Keratinocyte (primary cell): Measurements from ENCODE around the gene FTH1. TPM values are rescaled to one million over a fixed set of nuclear protein-coding genes. Genes with fewer than 3 reads are reported as not detected.

ENCODE experiments used
- DNase-seq: peaks from one replicate; pipeline ENCODE4 v3.0.0-alpha.2; 2011; ENCODE audit warnings: low read depth, missing footprints, low spot score
- FAIRE-seq: peaks from 2 replicates; lab custom pipeline; 2011; peaks lifted over from hg19 to GRCh38; lab: Jason Lieb, UNC
- H2AFZ ChIP-seq: 2 replicates; pipeline ENCODE4 v1.6.0; 2012; ENCODE audit warnings: low read length, control low read depth, inconsistent platforms; ENCODE audit not compliant: control insufficient read depth
- H3K27ac ChIP-seq: 2 replicates; pipeline ENCODE4 v1.5.1; 2011; ENCODE audit warnings: low read length; ENCODE audit not compliant: control insufficient read depth, insufficient read depth
- H3K27me3 ChIP-seq: 3 replicates; pipeline ENCODE4 v1.6.0; 2011; ENCODE audit warnings: low read length; ENCODE audit not compliant: control insufficient read depth, insufficient read depth; ENCODE audit errors: extremely low read depth
- H3K36me3 ChIP-seq, 2 experiments: 2 replicates in 1 of 2; 3 replicates in 1 of 2; pipeline ENCODE4 v1.5.1; 2011; ENCODE audit warnings: low read length in 2 of 2, mild to moderate bottlenecking in 1 of 2; ENCODE audit not compliant: control insufficient read depth in 2 of 2, insufficient read depth in 2 of 2; ENCODE audit errors: extremely low read depth in 1 of 2
- H3K4me1 ChIP-seq: 3 replicates; pipeline ENCODE4 v1.5.1; 2011; ENCODE audit warnings: low read length; ENCODE audit not compliant: control insufficient read depth, insufficient read depth; ENCODE audit errors: extremely low read depth
- H3K4me2 ChIP-seq: 3 replicates; pipeline ENCODE4 v1.6.0; 2011; ENCODE audit warnings: low read depth, low read length; ENCODE audit not compliant: control insufficient read depth, insufficient read depth; ENCODE audit errors: extremely low read depth
- H3K4me3 ChIP-seq, 3 experiments: fragments of 200-600 bp in 1 of 3; sonication (generic) in 1 of 3; 2 replicates in 2 of 3; 3 replicates in 1 of 3; pipeline ENCODE4 v1.5.1; 2011 to 2016; ENCODE audit warnings: low read length in 3 of 3, mild to moderate bottlenecking in 3 of 3, control low read depth in 2 of 3, inconsistent platforms in 1 of 3, low read depth in 1 of 3, mixed read lengths in 1 of 3, mixed run types in 1 of 3, moderate library complexity in 1 of 3; ENCODE audit not compliant: control insufficient read depth in 2 of 3, insufficient read depth in 2 of 3; ENCODE audit errors: extremely low read depth in 1 of 3
- H3K79me2 ChIP-seq: 2 replicates; pipeline ENCODE4 v1.6.0; 2012; ENCODE audit warnings: low read length; ENCODE audit not compliant: control insufficient read depth, insufficient read depth
- H3K9ac ChIP-seq: 3 replicates; pipeline ENCODE4 v1.6.0; 2011; ENCODE audit warnings: low read length; ENCODE audit not compliant: control insufficient read depth, insufficient read depth; ENCODE audit errors: extremely low read depth
- H3K9me1 ChIP-seq: 3 replicates; pipeline ENCODE4 v1.6.0; 2011; ENCODE audit warnings: low read length; ENCODE audit not compliant: control insufficient read depth, insufficient read depth; ENCODE audit errors: extremely low read depth
- H3K9me3 ChIP-seq: 2 replicates; pipeline ENCODE4 v1.5.1; 2012; ENCODE audit warnings: low read depth, low read length; ENCODE audit not compliant: control insufficient read depth
- H4K20me1 ChIP-seq: 3 replicates; pipeline ENCODE4 v1.6.0; 2011; ENCODE audit warnings: low read length; ENCODE audit not compliant: control insufficient read depth, insufficient read depth; ENCODE audit errors: extremely low read depth
- EZH2 ChIP-seq: IDR thresholded peaks from one replicate; pipeline ENCODE4 v1.6.1; 2012; ENCODE audit warnings: inconsistent platforms, mild to moderate bottlenecking, low read length, moderate library complexity
- dilution Hi-C: fragments of 300-500 bp; cut with MboI; formaldehyde crosslinking; loops from one replicate; pipeline ENCODE4 v1.7.0; 2020; ENCODE audit warnings: low sequenced_read_pairs; ENCODE audit not compliant: extremely low pct_ligation_motif_present
- polyA plus RNA-seq, 5 experiments: library from polyadenylated mRNA; depleted of rRNA in 3 of 5; stranded (reverse) in 3 of 5; stranded (forward) in 1 of 5; unstranded in 1 of 5; fragments of >200 nt; gene quantifications; 1 replicate in 1 of 5; 2 replicates in 3 of 5; 3 replicates in 1 of 5; pipeline versions ENCODE4 v1.2.1 to v1.2.3, GENCODE V29; 2011 to 2012; ENCODE audit warnings: missing spikeins in 2 of 5, low read depth in 1 of 5, low replicate concordance in 1 of 5
- TF ChIP-seq, protein P1 (sequence below), 3 experiments: IDR thresholded peaks in 1 of 3; conservative IDR thresholded peaks in 1 of 3; optimal IDR thresholded peaks in 1 of 3; 2 replicates in 2 of 3; 3 replicates in 1 of 3; pipeline versions ENCODE3 to v1.5.1; 2011; ENCODE audit warnings: low read length in 3 of 3, mild to moderate bottlenecking in 3 of 3, moderate library complexity in 2 of 3, control low read depth in 1 of 3, inconsistent platforms in 1 of 3; ENCODE audit not compliant: insufficient read depth in 2 of 3; ENCODE audit errors: extremely low read depth in 1 of 3

Gene FTH1
- polyA plus RNA-seq, 1 donor (not counting 4 experiments of a cell fraction or from before 2014, with no cell fraction given): 1,058 TPM

DNA sequence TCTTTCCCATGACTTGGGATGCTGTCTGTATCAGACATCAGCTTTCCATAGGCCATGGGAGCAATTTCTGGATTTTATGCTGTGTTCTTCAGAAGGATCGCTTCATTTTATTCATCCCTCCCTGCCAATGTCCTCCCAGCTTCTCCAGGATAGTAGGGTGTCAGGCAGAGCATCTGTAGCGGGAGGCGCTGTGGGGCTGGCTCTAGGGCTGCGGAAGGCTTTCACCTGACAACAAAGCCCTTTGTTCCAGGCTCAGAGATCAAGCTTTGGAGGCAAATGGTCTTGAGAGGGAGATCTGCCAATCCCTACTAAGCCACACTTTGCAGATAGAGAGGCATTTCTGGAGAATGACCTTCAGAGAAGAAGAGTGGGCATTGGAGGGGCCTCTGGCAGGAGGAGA lies 29.5 kb upstream of the FTH1 start:
- no peaks in the 10 kb centered on the region for H3K4me1 ChIP-seq
- no peaks in the 10 kb centered on the region for H3K36me3 ChIP-seq
- DNase-seq (no peak), FAIRE-seq (no peak)
- no peak overlapping the region for H2AFZ ChIP-seq
- H3K4me2 ChIP-seq: no peak overlapping the region
- peaks cover 6% of the 10 kb centered on the region for H3K9me3 ChIP-seq
- dilution Hi-C loops: no loop called here
- H3K9me1 ChIP-seq: no peaks in the 10 kb centered on the region
- TF ChIP-seq EZH2: no peak
- TF ChIP-seq, protein P1, sequence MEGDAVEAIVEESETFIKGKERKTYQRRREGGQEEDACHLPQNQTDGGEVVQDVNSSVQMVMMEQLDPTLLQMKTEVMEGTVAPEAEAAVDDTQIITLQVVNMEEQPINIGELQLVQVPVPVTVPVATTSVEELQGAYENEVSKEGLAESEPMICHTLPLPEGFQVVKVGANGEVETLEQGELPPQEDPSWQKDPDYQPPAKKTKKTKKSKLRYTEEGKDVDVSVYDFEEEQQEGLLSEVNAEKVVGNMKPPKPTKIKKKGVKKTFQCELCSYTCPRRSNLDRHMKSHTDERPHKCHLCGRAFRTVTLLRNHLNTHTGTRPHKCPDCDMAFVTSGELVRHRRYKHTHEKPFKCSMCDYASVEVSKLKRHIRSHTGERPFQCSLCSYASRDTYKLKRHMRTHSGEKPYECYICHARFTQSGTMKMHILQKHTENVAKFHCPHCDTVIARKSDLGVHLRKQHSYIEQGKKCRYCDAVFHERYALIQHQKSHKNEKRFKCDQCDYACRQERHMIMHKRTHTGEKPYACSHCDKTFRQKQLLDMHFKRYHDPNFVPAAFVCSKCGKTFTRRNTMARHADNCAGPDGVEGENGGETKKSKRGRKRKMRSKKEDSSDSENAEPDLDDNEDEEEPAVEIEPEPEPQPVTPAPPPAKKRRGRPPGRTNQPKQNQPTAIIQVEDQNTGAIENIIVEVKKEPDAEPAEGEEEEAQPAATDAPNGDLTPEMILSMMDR (optimal IDR thresholded peaks at IDR 0.05 in 1 of 3, IDR thresholded peaks at IDR 0.05 in 1 of 3, conservative IDR thresholded peaks at IDR 0.05 in 1 of 3; ENCODE audit: extremely low read depth in 1 of 3, insufficient read depth in 2 of 3, low read length in 3 of 3): no peak
- H3K27me3 ChIP-seq: no peaks in the 10 kb centered on the region
- no peak overlapping the region for H3K4me3 ChIP-seq
- H3K79me2 ChIP-seq: no peaks in the 10 kb centered on the region
- H3K27ac ChIP-seq: no peak overlapping the region
- no peak overlapping the region for H3K9ac ChIP-seq
- H4K20me1 ChIP-seq: no peaks in the 10 kb centered on the region

DNA sequence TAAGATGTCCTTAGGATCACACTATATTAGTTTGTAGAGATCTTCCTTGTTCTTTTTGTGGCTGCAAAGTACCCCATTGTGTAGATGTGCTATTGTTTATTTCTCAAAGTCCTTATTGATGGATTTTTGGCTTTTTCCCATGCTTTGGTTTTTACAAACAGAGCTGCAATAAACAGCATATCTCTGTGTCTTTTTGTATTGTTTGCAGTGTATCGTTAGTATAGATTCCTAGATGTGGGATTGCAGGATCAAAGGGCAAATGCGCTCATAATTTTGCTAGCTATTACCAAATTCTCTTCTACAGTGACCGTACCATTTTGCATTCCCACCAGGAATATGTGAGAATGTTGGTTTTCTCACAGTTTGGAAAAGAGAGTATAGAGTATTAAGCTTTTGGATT lies 27.5 kb upstream of the FTH1 start:
- no peak for FAIRE-seq

More for the DNA sequence above, 27.5 kb upstream of the FTH1 start:
- H3K4me3 ChIP-seq: no peak overlapping the region
- no peak overlapping the region for H3K27ac ChIP-seq
- peaks cover 6% of the 10 kb centered on the region for H3K9me3 ChIP-seq
- no peak overlapping the region for H3K4me2 ChIP-seq
- no peak for TF ChIP-seq EZH2
- TF ChIP-seq, protein P1 (optimal IDR thresholded peaks at IDR 0.05 in 1 of 3, IDR thresholded peaks at IDR 0.05 in 1 of 3, conservative IDR thresholded peaks at IDR 0.05 in 1 of 3; ENCODE audit: extremely low read depth in 1 of 3, insufficient read depth in 2 of 3, low read length in 3 of 3): no peak
- H2AFZ ChIP-seq: no peak overlapping the region
- no peaks in the 10 kb centered on the region for H4K20me1 ChIP-seq
- no peaks in the 10 kb centered on the region for H3K27me3 ChIP-seq
- H3K9me1 ChIP-seq: no peaks in the 10 kb centered on the region
- H3K9ac ChIP-seq: no peak overlapping the region
- dilution Hi-C loops: no loop called here
- no peak for DNase-seq
- H3K4me1 ChIP-seq: no peaks in the 10 kb centered on the region
- no peaks in the 10 kb centered on the region for H3K36me3 ChIP-seq
- H3K79me2 ChIP-seq: no peaks in the 10 kb centered on the region
